Measurements from ENCODE around the gene PIK3CA. TPM values are rescaled to one million over a fixed set of nuclear protein-coding genes. Genes with fewer than 3 reads are reported as not detected.

PIK3CA gene
- total and polyA plus RNA-seq, 10 of the 15 experiments (the other 5 are each of a cell fraction or from before 2014, with no cell fraction given): 3.0 to 18.6 (median 9.0) TPM

DNA sequence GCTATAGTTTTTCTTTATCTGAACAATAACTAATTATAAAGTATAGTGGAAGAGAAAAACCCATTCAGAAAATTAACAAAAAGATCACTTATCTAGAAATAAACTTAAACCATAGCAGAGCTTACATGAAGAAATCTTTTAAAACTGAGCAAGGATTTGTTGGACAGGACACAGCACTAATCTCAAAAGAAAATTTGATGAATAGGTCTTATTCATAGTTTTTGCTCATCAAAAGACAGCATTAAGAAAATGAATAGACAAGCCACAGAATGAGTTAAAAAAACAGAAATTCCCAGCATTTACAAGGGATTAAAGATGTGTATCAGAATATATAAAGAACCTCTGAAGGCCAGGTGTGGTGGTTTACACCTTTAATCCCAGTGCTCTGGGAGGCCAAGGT, 29.5 kb downstream of the PIK3CA start:
- in situ Hi-C loops (cut with MboI) (no loop called here), intact Hi-C loops (cut with micrococcal nuclease; ENCODE audit: unreplicated experiment) (no loop called here)
- ChIA-PET SMC1A (ENCODE audit: uncharacterized antibody, unreplicated experiment) (interaction anchor here (1.0 to 1.4 kb wide), 2 partner anchors 11 to 143 kb away, joined by 3 read pairs; no protein-coding TSS in a partner anchor), CTCF (interaction anchor here (0.8 kb wide), 1 partner anchor 11 kb away, joined by 4 read pairs; no protein-coding TSS in a partner anchor), RAD21 (ENCODE audit: unreplicated experiment) (interaction anchor here (0.6 to 1.1 kb wide), 4 partner anchors 11 to 164 kb away, joined by 3 read pairs; no protein-coding TSS in a partner anchor), POLR2A (interaction anchor here (0.6 to 0.8 kb wide), 3 partner anchors 109 to 452 kb away, joined by 3 to 7 read pairs (median 5); no protein-coding TSS in a partner anchor)
- DNase-seq (ENCODE audit: low read depth, low spot score): no peak
- BruUV-seq (replicated peaks): no TSS peak
- Histone ChIP-seq H3K27ac (ENCODE audit: control insufficient read depth, insufficient read depth) (no peak overlapping the region), H3K4me3 (no peak overlapping the region), H3K9me3 (replicated peaks; ENCODE audit: control insufficient read depth, insufficient read depth, low read length) (no peaks in the 10 kb centered on the region), H3K27me3 (replicated peaks in 1 of 2; ENCODE audit: control insufficient read depth in 2 of 2, insufficient read depth in 2 of 2, low read length in 1 of 2) (no peaks in the 10 kb centered on the region), H2AFZ (ENCODE audit: control insufficient read depth, low read depth, low read length) (no peak overlapping the region), H3K4me2 (ENCODE audit: control insufficient read depth, insufficient read depth) (no peak overlapping the region), H3K4me1 (ENCODE audit: control insufficient read depth, insufficient read depth, low read length) (peaks cover 9% of the 10 kb centered on the region; the same call in 1 of the 2 replicates), H3K9ac (ENCODE audit: control insufficient read depth, insufficient read depth, low read length) (no peak overlapping the region), H3K36me3 (ENCODE audit: control insufficient read depth in 2 of 2, insufficient read depth in 2 of 2, low read length in 1 of 2) (no peaks in the 10 kb centered on the region), H3K79me2 (ENCODE audit: control insufficient read depth, insufficient read depth, low read length) (peaks cover 14% of the 10 kb centered on the region), H4K20me1 (ENCODE audit: control insufficient read depth, insufficient read depth) (no peaks in the 10 kb centered on the region)
- ATAC-seq: no peak
- TF ChIP-seq, protein P1, sequence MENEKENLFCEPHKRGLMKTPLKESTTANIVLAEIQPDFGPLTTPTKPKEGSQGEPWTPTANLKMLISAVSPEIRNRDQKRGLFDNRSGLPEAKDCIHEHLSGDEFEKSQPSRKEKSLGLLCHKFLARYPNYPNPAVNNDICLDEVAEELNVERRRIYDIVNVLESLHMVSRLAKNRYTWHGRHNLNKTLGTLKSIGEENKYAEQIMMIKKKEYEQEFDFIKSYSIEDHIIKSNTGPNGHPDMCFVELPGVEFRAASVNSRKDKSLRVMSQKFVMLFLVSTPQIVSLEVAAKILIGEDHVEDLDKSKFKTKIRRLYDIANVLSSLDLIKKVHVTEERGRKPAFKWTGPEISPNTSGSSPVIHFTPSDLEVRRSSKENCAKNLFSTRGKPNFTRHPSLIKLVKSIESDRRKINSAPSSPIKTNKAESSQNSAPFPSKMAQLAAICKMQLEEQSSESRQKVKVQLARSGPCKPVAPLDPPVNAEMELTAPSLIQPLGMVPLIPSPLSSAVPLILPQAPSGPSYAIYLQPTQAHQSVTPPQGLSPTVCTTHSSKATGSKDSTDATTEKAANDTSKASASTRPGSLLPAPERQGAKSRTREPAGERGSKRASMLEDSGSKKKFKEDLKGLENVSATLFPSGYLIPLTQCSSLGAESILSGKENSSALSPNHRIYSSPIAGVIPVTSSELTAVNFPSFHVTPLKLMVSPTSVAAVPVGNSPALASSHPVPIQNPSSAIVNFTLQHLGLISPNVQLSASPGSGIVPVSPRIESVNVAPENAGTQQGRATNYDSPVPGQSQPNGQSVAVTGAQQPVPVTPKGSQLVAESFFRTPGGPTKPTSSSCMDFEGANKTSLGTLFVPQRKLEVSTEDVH (IDR thresholded peaks at IDR 0.05; ENCODE audit: low read depth, partially characterized antibody): no peak
- no peak for TF ChIP-seq NRF1 (conservative IDR thresholded peaks at IDR 0.05; ENCODE audit: low read depth, low read length)
- TF ChIP-seq BRCA1 (IDR thresholded peaks at IDR 0.05; ENCODE audit: low read depth, low read length): no peak
- no peak for TF ChIP-seq MYC (IDR thresholded peaks at IDR 0.05; ENCODE audit: insufficient read depth, insufficient read length, insufficient replicate concordance, low read length, severe bottlenecking)
- no peak for TF ChIP-seq NFIC (IDR thresholded peaks at IDR 0.05; ENCODE audit: low read depth, low read length)
- no peak for TF ChIP-seq RAD21 (IDR thresholded peaks at IDR 0.05; ENCODE audit: insufficient read depth, low read depth, low read length)
- TF ChIP-seq SIX5 (IDR thresholded peaks at IDR 0.05; ENCODE audit: low read depth, low read length, severe bottlenecking): no peak
- no peak for TF ChIP-seq USF1 (IDR thresholded peaks at IDR 0.05; ENCODE audit: borderline replicate concordance, extremely low read length, insufficient read depth, low read depth, low read length)
- TF ChIP-seq SMAD5 (IDR thresholded peaks at IDR 0.05; ENCODE audit: low read depth): no peak
- no peak for TF ChIP-seq FOXK2 (IDR thresholded peaks at IDR 0.05)
- TF ChIP-seq, protein P2, sequence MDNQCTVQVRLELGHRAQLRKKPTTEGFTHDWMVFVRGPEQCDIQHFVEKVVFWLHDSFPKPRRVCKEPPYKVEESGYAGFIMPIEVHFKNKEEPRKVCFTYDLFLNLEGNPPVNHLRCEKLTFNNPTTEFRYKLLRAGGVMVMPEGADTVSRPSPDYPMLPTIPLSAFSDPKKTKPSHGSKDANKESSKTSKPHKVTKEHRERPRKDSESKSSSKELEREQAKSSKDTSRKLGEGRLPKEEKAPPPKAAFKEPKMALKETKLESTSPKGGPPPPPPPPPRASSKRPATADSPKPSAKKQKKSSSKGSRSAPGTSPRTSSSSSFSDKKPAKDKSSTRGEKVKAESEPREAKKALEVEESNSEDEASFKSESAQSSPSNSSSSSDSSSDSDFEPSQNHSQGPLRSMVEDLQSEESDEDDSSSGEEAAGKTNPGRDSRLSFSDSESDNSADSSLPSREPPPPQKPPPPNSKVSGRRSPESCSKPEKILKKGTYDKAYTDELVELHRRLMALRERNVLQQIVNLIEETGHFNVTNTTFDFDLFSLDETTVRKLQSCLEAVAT (IDR thresholded peaks at IDR 0.05): no peak
- TF ChIP-seq SPI1 (IDR thresholded peaks at IDR 0.05; ENCODE audit: borderline replicate concordance, insufficient read depth, low read depth, low read length): no peak
- TF ChIP-seq MEF2A (IDR thresholded peaks at IDR 0.05; ENCODE audit: insufficient read depth, low read depth, low read length): no peak
- no peak for TF ChIP-seq SIN3A (IDR thresholded peaks at IDR 0.05; ENCODE audit: low read depth, low read length)
- no peak for TF ChIP-seq ESRRA (IDR thresholded peaks at IDR 0.05; ENCODE audit: low read length)
- no peak for FAIRE-seq

Measured in GM12878 (cell line).